ENCODE results near the gene CADM2. TPM values are rescaled to one million over a fixed set of nuclear protein-coding genes. Genes with fewer than 3 reads are reported as not detected.

The CADM2 gene
- total RNA-seq, 4 donors from 2014 or later, result 9.6 to 16.2 (median 11.5) TPM

- TF ChIP-seq POLR2A (IDR thresholded peaks at IDR 0.05; ENCODE audit: low read depth) (no peak), CTCF (IDR thresholded peaks at IDR 0.05) (no peak), POLR2AphosphoS5 (IDR thresholded peaks at IDR 0.05) (no peak), EP300 (IDR thresholded peaks at IDR 0.05) (no peak)
- intact Hi-C loops (cut with DNase I), result no loop called here
- Histone ChIP-seq H3K9me3 (no peaks in the 10 kb centered on the region), H3K27me3 (no peaks in the 10 kb centered on the region), H3K4me3 (no peak overlapping the region), H3K36me3 (no peaks in the 10 kb centered on the region), H3K4me1 (no peaks in the 10 kb centered on the region), H3K27ac (replicated peaks in 1 of 4) (no peak overlapping the region)
- no peak for DNase-seq (ENCODE audit: extremely low spot score)
- WGBS, result 82% methylated on average over 3 of the region's 3 CpGs
These were observed 612.0 kb downstream of the CADM2 start for GRCh38 chr3:85570819-85571218.

- no peak overlapping the region for H3K27ac ChIP-seq (replicated peaks in 1 of 4)
- no peaks in the 10 kb centered on the region for H3K9me3 ChIP-seq
- H3K36me3 ChIP-seq, result no peaks in the 10 kb centered on the region
- H3K4me1 ChIP-seq, result no peaks in the 10 kb centered on the region
- no peak for DNase-seq (ENCODE audit: extremely low spot score)
- no peaks in the 10 kb centered on the region for H3K27me3 ChIP-seq
- TF ChIP-seq POLR2A (IDR thresholded peaks at IDR 0.05; ENCODE audit: low read depth) (no peak), POLR2AphosphoS5 (IDR thresholded peaks at IDR 0.05) (no peak), CTCF (IDR thresholded peaks at IDR 0.05) (no peak), EP300 (IDR thresholded peaks at IDR 0.05) (no peak)
- no peak overlapping the region for H3K4me3 ChIP-seq
- intact Hi-C loops (cut with DNase I), result no loop called here
- 97% methylated on average over 6 of the region's 6 CpGs for WGBS
These were observed 613.0 kb downstream of the CADM2 start for GRCh38 chr3:85571835-85572234.

- 72% methylated on average over 4 of the region's 4 CpGs for WGBS
- no peaks in the 10 kb centered on the region for H3K36me3 ChIP-seq
- H3K27ac ChIP-seq (replicated peaks in 1 of 4), result no peak overlapping the region
- TF ChIP-seq POLR2A (IDR thresholded peaks at IDR 0.05; ENCODE audit: low read depth) (no peak), POLR2AphosphoS5 (IDR thresholded peaks at IDR 0.05) (no peak), CTCF (IDR thresholded peaks at IDR 0.05) (no peak), EP300 (IDR thresholded peaks at IDR 0.05) (no peak)
- no peaks in the 10 kb centered on the region for H3K27me3 ChIP-seq
- intact Hi-C loops (cut with DNase I), result no loop called here
- no peaks in the 10 kb centered on the region for H3K9me3 ChIP-seq
- H3K4me3 ChIP-seq, result no peak overlapping the region
- no peaks in the 10 kb centered on the region for H3K4me1 ChIP-seq
- DNase-seq (ENCODE audit: extremely low spot score), result no peak
These were observed 613.6 kb downstream of the CADM2 start for GRCh38 chr3:85572426-85572825.

GRCh38 chr3:85572978-85573377, 614.2 kb downstream of the CADM2 start:
- no peaks in the 10 kb centered on the region for H3K36me3 ChIP-seq
- intact Hi-C loops (cut with DNase I), result no loop called here
- WGBS, result 83% methylated on average over 5 of the region's 5 CpGs
- no peak overlapping the region for H3K4me3 ChIP-seq
- no peaks in the 10 kb centered on the region for H3K27me3 ChIP-seq
- no peak overlapping the region for H3K27ac ChIP-seq (replicated peaks in 1 of 4)
- no peak for DNase-seq (ENCODE audit: extremely low spot score)
- no peak for TF ChIP-seq CTCF (IDR thresholded peaks at IDR 0.05)
- TF ChIP-seq POLR2AphosphoS5 (IDR thresholded peaks at IDR 0.05), result no peak
- no peak for TF ChIP-seq POLR2A (IDR thresholded peaks at IDR 0.05; ENCODE audit: low read depth)
- no peak for TF ChIP-seq EP300 (IDR thresholded peaks at IDR 0.05)
- H3K4me1 ChIP-seq, result no peaks in the 10 kb centered on the region
- no peaks in the 10 kb centered on the region for H3K9me3 ChIP-seq

GRCh38 chr3:85574006-85574705, 615.4 kb downstream of the CADM2 start:
- H3K4me1 ChIP-seq, result no peaks in the 10 kb centered on the region
- WGBS, result 83% methylated on average over 2 of the region's 2 CpGs
- intact Hi-C loops (cut with DNase I), result no loop called here
- H3K27me3 ChIP-seq, result no peaks in the 10 kb centered on the region
- no peaks in the 10 kb centered on the region for H3K9me3 ChIP-seq
- no peak for DNase-seq (ENCODE audit: extremely low spot score)
- no peaks in the 10 kb centered on the region for H3K36me3 ChIP-seq
- no peak overlapping the region for H3K4me3 ChIP-seq
- no peak overlapping the region for H3K27ac ChIP-seq (replicated peaks in 1 of 4)
- TF ChIP-seq CTCF (IDR thresholded peaks at IDR 0.05) (no peak), POLR2AphosphoS5 (IDR thresholded peaks at IDR 0.05) (no peak), EP300 (IDR thresholded peaks at IDR 0.05) (no peak), POLR2A (IDR thresholded peaks at IDR 0.05; ENCODE audit: low read depth) (no peak)
